Neutrophil (primary cell): Measurements from ENCODE around the gene LCE1C.

Experiments used
- H3K27ac ChIP-seq: fragments of 200-600 bp; sonication (generic); 2 replicates; pipeline ENCODE4 v1.5.1; 2016; ENCODE audit warnings: mild to moderate bottlenecking, moderate library complexity
- H3K27me3 ChIP-seq: fragments of 200-600 bp; sonication (generic); 2 replicates; pipeline ENCODE4 v1.6.0; 2016; ENCODE audit warnings: mild to moderate bottlenecking
- H3K36me3 ChIP-seq: fragments of 200-600 bp; sonication (generic); 2 replicates; pipeline ENCODE4 v1.5.1; 2017
- H3K4me1 ChIP-seq, 2 experiments: fragments of 200-600 bp in 1 of 2; sonication (generic) in 1 of 2; 1 replicate in 1 of 2; 2 replicates in 1 of 2; pipeline versions ENCODE4 v1.5.1 to v1.6.1; 2013 to 2016; ENCODE audit warnings: low read depth in 1 of 2, low read length in 1 of 2, mild to moderate bottlenecking in 1 of 2, moderate library complexity in 1 of 2; ENCODE audit not compliant: control insufficient read depth in 1 of 2, insufficient read depth in 1 of 2
- H3K4me3 ChIP-seq, 2 experiments: fragments of 200-600 bp in 1 of 2; sonication (generic) in 1 of 2; 1 replicate in 1 of 2; 2 replicates in 1 of 2; pipeline ENCODE4 v1.5.1; 2013 to 2016; ENCODE audit warnings: low read depth in 1 of 2, low read length in 1 of 2, mild to moderate bottlenecking in 1 of 2, moderate library complexity in 1 of 2
- H3K9me3 ChIP-seq: fragments of 200-600 bp; sonication (generic); 2 replicates; pipeline ENCODE4 v1.5.1; 2016
- TF ChIP-seq, protein P1 (sequence below): fragments of 200-600 bp; sonication (generic); IDR thresholded peaks from 2 replicates; pipeline ENCODE4 v1.5.1; 2016; ENCODE audit warnings: antibody characterized with exemption

LCE1C gene

DNA sequence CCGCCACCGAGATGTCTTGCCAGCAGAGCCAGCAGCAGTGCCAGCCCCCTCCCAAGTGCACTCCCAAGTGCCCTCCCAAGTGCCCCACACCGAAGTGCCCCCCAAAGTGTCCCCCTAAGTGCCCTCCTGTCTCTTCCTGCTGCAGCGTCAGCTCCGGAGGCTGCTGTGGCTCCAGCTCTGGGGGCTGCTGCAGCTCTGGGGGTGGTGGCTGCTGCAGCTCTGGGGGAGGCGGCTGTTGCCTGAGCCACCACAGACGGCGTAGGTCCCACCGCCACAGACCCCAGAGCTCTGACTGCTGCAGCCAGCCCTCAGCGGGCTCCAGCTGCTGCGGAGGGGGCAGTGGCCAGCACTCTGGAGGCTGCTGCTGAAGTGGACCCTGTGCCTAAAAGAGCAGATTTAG, 30.1 kb downstream of the LCE1C start:
- H3K27ac ChIP-seq, result no peak overlapping the region
- H3K4me1 ChIP-seq, result no peaks in the 10 kb centered on the region
- H3K4me3 ChIP-seq, result no peak overlapping the region
- no peaks in the 10 kb centered on the region for H3K36me3 ChIP-seq
- peaks cover 7% of the 10 kb centered on the region for H3K27me3 ChIP-seq
- no peaks in the 10 kb centered on the region for H3K9me3 ChIP-seq
- TF ChIP-seq, protein P1, sequence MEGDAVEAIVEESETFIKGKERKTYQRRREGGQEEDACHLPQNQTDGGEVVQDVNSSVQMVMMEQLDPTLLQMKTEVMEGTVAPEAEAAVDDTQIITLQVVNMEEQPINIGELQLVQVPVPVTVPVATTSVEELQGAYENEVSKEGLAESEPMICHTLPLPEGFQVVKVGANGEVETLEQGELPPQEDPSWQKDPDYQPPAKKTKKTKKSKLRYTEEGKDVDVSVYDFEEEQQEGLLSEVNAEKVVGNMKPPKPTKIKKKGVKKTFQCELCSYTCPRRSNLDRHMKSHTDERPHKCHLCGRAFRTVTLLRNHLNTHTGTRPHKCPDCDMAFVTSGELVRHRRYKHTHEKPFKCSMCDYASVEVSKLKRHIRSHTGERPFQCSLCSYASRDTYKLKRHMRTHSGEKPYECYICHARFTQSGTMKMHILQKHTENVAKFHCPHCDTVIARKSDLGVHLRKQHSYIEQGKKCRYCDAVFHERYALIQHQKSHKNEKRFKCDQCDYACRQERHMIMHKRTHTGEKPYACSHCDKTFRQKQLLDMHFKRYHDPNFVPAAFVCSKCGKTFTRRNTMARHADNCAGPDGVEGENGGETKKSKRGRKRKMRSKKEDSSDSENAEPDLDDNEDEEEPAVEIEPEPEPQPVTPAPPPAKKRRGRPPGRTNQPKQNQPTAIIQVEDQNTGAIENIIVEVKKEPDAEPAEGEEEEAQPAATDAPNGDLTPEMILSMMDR, result no peak

DNA sequence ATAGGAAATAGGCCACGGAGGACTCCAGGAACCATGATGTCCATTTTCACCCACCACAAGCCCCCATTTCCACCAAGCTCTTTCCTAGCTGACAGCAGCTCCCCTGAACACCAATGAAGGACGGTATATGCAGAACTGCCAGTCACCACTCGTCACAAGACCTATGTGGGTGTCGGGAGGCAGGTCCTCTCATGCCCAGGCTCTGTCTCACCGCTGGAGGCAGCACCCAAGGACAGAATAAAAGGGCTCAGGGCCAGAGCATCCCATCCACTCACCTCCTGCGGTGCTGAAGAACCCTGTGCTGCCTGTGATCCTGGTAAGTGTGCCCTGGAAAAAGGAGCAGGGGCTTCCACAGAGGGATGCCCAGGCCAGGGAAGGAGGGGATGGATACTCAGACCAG, 31.6 kb downstream of the LCE1C start, which contains the start of gene LCE1F:
TSS of gene LCE1F (plus strand) at position 266 of the 400 bp plus-strand sequence. CDS start 1,232 bp downstream, outside the sequence.
- Histone ChIP-seq H3K27me3 (no peaks in the 10 kb centered on the region), H3K4me3 (no peak within 1 kb of the TSS), H3K9me3 (no peaks in the 10 kb centered on the region), H3K4me1 (no peaks in the 10 kb centered on the region), H3K27ac (no peak within 1 kb of the TSS), H3K36me3 (no peaks in the 10 kb centered on the region)
- TF ChIP-seq, protein P1, result no peak

DNA sequence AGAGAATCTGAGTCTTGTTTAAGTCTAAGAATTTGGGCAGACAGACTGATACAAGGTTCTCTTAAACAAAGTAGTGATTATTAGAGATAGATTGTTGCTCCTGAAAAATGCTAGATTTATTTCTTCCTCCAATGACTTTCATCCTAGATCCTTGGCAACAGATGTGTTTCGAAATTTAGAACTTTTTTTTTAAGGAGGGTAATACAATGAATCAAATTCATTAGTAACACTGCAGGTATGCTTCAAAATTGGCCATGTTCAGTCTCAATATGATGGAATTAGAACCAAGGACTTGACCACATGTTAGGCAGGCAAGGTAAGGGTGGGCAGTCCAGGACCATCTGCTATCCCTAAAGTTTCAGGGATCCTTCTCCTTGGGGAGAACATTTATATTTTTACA, 36.0 kb downstream of the LCE1C start:
- Histone ChIP-seq H3K36me3 (no peaks in the 10 kb centered on the region), H3K4me1 (no peaks in the 10 kb centered on the region), H3K9me3 (no peaks in the 10 kb centered on the region), H3K4me3 (no peak overlapping the region), H3K27me3 (peaks cover 4% of the 10 kb centered on the region), H3K27ac (no peak overlapping the region)
- TF ChIP-seq, protein P1, result no peak

DNA sequence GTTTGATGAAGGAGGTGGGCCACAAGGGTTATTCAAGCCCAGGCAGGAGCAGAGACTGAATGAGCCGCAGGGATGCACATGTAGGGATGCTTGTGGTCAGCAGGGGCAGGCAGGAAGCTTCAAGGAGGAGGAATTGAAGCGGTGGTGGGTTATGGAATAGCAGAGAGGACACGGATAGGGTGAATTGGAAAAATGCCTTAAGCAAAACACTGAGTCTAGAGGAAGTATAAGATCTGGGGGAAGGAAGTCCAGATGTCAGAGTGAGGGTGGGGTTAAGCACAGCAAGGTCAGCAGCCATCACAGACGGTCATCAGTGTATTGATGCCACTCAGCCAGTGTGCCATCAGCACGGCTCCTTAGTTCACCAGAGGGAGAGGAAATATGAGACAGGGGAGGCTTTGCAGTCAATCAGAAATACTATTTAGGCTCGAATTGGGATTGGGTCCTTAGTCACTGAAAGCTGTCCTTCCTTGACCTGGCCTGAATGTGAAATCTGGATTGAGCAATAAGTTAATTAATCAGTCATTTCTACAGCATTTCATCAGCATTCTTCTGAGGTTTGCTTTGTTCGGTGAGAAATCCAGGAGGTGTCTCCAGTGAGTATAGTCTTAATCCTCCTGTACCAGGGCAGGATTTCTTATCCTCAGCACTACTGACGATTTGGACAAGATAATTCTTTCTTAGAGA, 37.5 kb downstream of the LCE1C start:
- no peaks in the 10 kb centered on the region for H3K36me3 ChIP-seq
- H3K27ac ChIP-seq, result no peak overlapping the region
- no peaks in the 10 kb centered on the region for H3K4me1 ChIP-seq
- peaks cover 7% of the 10 kb centered on the region for H3K27me3 ChIP-seq
- TF ChIP-seq, protein P1, result no peak
- no peaks in the 10 kb centered on the region for H3K9me3 ChIP-seq
- no peak overlapping the region for H3K4me3 ChIP-seq

DNA sequence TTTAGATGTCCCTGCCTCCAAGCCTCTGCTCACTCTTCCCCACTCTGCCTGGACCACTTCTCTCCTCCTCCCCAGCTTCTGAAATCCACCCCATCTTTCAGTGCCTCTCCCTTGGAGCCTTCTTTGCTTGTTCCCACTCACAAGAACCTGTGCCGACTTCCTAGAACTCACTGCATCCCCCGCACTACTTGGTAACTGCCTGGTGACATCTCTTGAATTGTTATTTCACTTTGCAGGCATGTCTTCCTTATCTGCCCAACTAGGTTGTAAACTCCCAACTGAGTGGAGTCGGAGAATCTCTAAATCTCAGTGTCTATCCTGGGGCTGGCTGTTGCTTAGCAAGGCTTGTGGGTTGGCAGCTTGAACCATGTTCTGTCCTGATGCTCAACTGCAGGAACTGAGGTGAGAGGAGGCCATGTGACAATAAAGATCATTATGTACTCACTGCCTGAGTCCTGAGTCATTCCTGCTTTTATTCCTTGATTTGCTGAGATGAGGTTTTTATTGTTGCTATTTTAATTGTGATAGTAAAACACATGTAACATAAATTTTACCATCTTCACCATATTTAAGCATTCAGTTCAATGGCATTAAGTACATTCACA, 44.7 kb downstream of the LCE1C start:
- H3K4me3 ChIP-seq, result no peak overlapping the region
- H3K27me3 ChIP-seq, result peaks cover 8% of the 10 kb centered on the region
- no peaks in the 10 kb centered on the region for H3K4me1 ChIP-seq
- TF ChIP-seq, protein P1, result no peak
- H3K9me3 ChIP-seq, result no peaks in the 10 kb centered on the region
- no peaks in the 10 kb centered on the region for H3K36me3 ChIP-seq
- H3K27ac ChIP-seq, result no peak overlapping the region
